Mucosa of descending colon (tissue), 3 donors: ENCODE measurements around the gene PKN1. TPM values are rescaled to one million over a fixed set of nuclear protein-coding genes. Genes with fewer than 3 reads are reported as not detected.
A peak's percentile ranks its signal among the peaks of the same experiment; 100 is the strongest.

Experiments
- ATAC-seq: fragments of 200-7000 bp; cut with Tn5 transposase; one replicate; pipeline ENCODE4 v1.9.1; 2020; ENCODE audit warnings: mild to moderate bottlenecking, moderate library complexity
- DNase-seq, 3 donors: peaks; one replicate each; pipeline ENCODE4 v3.0.0-alpha.2; 2020
- H3K36me3 ChIP-seq: fragments of 200-600 bp; one replicate; pipeline ENCODE4 v1.8.0; 2021; ENCODE audit warnings: low read depth, mild to moderate bottlenecking
- H3K4me1 ChIP-seq: fragments of 200-600 bp; one replicate; pipeline ENCODE4 v1.8.0; 2021; ENCODE audit warnings: low read depth, mild to moderate bottlenecking
- H3K4me3 ChIP-seq: fragments of 200-600 bp; one replicate; pipeline ENCODE4 v1.8.0; 2021; ENCODE audit warnings: mild to moderate bottlenecking
- H3K9me3 ChIP-seq: fragments of 200-600 bp; one replicate; pipeline ENCODE4 v1.8.0; 2021; ENCODE audit warnings: mild to moderate bottlenecking
- intact Hi-C, 2 donors: fragments of 100-400 bp; cut with DNase I in 1 of 2; cut with micrococcal nuclease in 1 of 2; formaldehyde crosslinking; loops; one replicate each; pipeline versions ENCODE4 v1.11.0 to v1.11.1; 2022; cut with DNase I, micrococcal nuclease
- total RNA-seq, 3 donors: library from RNA; stranded (reverse); fragmentation: NEBNext Ultra II Directional in 2 of 3; extraction: Animal tissue kit (Norgen Biotek cat#: 25700) in 2 of 3; gene quantifications; one replicate each; pipeline versions ENCODE4 v1.2.1 to v1.2.4, GENCODE V29; 2021 to 2023
- TF ChIP-seq, protein P1 (sequence below): fragments of 200-600 bp; IDR thresholded peaks from one replicate; pipeline ENCODE4 v1.8.0; 2022; ENCODE audit warnings: antibody characterized with exemption, mild to moderate bottlenecking
- donor health status: DM: no; HTN: no; CAD: no; lungs with moderate emphysema.
- donor health status: DM: no; HTN: no; CAD: no.
- donor health status: DM: no; HTN: yes; CAD: no.

Gene PKN1
- total RNA-seq, 3 donors from 2014 or later, result 30.1 to 117 (median 42.0) TPM

DNA sequence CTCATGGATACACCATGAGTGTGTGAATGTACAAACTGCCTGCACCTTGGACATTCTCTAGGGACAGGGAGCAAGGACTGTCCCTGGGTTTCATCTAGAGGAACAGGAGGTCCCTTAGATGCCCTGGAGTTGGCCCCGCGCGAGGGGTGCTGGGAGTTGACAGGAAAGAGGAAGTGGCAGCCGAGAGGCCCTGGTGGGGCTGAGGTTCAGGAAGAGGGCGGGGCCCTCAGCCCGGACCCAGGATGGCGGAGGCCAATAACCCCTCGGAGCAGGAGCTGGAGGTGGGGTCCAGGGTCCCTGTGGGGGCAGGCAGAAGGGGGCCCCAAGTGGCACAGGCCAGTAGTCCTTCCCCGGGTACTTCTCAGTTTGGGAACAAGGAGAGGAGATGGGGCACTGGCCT, 6.9 kb downstream of the PKN1 start:
- peaks cover 13% of the 10 kb centered on the region for H3K4me1 ChIP-seq
- H3K36me3 ChIP-seq, result peaks cover under 1% of the 10 kb centered on the region
- TF ChIP-seq, protein P1, sequence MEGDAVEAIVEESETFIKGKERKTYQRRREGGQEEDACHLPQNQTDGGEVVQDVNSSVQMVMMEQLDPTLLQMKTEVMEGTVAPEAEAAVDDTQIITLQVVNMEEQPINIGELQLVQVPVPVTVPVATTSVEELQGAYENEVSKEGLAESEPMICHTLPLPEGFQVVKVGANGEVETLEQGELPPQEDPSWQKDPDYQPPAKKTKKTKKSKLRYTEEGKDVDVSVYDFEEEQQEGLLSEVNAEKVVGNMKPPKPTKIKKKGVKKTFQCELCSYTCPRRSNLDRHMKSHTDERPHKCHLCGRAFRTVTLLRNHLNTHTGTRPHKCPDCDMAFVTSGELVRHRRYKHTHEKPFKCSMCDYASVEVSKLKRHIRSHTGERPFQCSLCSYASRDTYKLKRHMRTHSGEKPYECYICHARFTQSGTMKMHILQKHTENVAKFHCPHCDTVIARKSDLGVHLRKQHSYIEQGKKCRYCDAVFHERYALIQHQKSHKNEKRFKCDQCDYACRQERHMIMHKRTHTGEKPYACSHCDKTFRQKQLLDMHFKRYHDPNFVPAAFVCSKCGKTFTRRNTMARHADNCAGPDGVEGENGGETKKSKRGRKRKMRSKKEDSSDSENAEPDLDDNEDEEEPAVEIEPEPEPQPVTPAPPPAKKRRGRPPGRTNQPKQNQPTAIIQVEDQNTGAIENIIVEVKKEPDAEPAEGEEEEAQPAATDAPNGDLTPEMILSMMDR, result no peak
- ATAC-seq, result peak; percentile 91
- peak; percentile 73 to 93 (median 80) for DNase-seq
- no peaks in the 10 kb centered on the region for H3K9me3 ChIP-seq
- intact Hi-C loops, result no loop called here
- no peak overlapping the region for H3K4me3 ChIP-seq

DNA sequence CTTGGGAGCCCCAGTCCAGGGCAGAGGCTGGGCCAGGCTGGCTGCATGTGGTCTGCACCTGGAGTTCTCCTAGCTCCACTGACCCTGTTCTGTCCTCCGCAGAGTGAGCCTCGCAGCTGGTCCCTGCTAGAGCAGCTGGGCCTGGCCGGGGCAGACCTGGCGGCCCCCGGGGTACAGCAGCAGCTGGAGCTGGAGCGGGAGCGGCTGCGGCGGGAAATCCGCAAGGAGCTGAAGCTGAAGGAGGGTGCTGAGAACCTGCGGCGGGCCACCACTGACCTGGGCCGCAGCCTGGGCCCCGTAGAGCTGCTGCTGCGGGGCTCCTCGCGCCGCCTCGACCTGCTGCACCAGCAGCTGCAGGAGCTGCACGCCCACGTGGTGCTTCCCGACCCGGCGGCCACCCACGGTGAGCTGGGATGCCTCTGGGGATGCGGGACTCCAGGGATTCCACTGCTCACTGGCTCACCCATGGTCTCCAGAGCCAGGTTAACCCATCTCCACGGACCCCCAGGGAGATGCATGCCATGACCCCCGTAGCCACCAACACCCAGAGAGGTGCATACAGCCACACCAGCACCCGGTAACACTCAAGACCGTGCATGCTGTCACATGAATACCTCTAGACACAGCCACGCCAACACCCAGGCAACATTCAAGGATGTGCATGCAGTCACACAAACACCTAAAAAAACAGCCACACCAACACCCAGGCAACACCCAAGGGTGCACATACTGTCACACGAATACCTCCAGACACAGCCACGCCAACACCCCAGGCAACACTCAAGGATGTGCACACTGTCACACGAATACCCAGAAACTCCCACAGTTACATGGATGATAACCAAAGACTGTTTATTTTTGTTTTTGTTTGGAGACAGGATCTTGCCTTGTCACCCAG, 8.2 kb downstream of the PKN1 start:
- TF ChIP-seq, protein P1, result no peak
- intact Hi-C loops, result no loop called here
- peaks cover 11% of the 10 kb centered on the region for H3K4me1 ChIP-seq
- no peaks in the 10 kb centered on the region for H3K9me3 ChIP-seq
- ATAC-seq (no peak), DNase-seq (no peak)
- H3K4me3 ChIP-seq, result no peak overlapping the region
- H3K36me3 ChIP-seq, result peaks cover 3% of the 10 kb centered on the region

DNA sequence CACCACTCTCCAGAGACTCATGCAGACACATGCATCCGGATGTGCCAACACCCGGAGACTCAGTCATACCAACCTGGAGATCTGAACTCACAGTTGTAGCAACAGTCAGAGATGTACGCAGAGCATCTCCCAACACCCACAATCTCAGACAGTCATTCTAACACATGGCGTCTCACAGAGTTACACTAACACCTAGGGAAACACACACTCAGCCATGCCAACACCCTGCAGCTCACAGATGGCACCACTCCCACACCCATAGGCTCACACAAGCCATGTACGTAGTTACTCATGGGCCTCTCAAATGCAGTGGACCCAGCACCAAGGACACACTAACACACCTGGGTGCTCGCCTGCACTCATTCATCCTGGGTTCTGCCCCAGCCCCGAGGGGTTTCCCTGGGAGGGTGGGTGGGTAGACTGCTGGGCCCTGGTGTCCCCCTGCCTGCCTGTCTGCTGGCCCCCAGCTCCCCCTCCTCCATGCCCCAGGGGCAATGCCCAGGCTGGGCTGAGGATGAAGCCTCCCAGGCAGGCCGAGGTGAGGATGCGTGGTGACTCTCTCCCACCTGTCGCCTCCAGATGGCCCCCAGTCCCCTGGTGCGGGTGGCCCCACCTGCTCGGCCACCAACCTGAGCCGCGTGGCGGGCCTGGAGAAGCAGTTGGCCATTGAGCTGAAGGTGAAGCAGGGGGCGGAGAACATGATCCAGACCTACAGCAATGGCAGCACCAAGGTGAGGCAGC, 10.0 kb downstream of the PKN1 start:
- Histone ChIP-seq H3K36me3 (peaks cover 3% of the 10 kb centered on the region), H3K4me1 (peaks cover 11% of the 10 kb centered on the region), H3K9me3 (no peaks in the 10 kb centered on the region), H3K4me3 (no peak overlapping the region)
- TF ChIP-seq, protein P1, result no peak
- no peak for DNase-seq
- intact Hi-C loops, result no loop called here
- no peak for ATAC-seq

DNA sequence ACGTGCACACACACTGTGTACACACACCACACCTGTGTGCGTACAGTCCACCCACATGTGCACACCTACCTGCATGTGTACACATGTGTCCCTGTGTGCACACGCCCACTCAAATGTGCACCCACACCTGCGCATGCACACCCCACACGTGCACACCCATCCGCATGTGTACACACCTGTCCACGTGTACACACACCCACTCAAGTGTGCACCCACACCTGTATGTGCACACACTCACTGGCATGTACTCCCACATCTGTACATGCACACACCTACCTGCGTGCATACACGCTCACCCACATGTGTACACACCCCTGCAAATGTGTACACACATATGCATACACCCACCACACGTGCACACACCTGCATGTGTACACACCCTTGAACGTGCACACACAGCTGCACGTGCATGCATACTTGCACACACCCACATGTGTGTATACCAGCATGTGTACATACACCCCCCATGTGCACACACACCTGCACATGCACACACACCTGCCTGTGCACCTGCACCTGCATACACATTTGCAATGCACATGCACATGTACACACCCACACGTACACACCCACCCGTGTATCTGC, 10.6 kb downstream of the PKN1 start:
- DNase-seq (no peak), ATAC-seq (no peak)
- Histone ChIP-seq H3K4me1 (peaks cover 11% of the 10 kb centered on the region), H3K36me3 (peaks cover 3% of the 10 kb centered on the region), H3K4me3 (no peak overlapping the region), H3K9me3 (no peaks in the 10 kb centered on the region)
- TF ChIP-seq, protein P1, result no peak
- intact Hi-C loops, result no loop called here

DNA sequence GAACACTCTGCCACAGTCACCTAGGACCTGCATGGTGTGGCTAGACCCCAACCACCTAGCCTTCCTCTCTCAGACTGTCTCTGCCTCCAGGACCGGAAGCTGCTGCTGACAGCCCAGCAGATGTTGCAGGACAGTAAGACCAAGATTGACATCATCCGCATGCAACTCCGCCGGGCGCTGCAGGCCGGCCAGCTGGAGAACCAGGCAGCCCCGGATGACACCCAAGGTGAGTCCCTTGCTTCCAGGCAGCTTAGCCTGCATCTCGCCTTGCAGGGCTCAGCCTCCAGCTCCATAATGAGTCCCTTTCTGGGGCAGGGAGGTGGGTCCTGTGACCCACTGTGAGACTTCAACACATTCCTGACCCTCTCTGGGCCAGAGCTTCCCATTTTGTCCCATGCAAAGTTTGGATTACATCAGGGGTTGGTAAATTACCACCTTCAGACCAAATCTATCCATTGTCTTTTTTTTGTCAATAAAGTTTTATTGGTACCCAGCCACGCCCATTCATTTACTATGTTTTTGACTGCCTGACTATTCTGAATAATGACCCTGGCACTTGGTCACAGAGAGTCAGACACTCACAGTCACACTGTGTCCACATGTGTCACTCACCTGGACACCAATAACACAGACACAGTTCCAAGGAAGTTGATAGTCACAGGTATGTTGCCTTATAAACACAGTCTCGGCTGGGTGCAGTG, 13.4 kb downstream of the PKN1 start:
- no peaks in the 10 kb centered on the region for H3K4me1 ChIP-seq
- no peak for DNase-seq
- TF ChIP-seq, protein P1, result no peak
- H3K4me3 ChIP-seq, result no peak overlapping the region
- ATAC-seq, result peak; percentile 36
- no peaks in the 10 kb centered on the region for H3K9me3 ChIP-seq
- intact Hi-C loops, result no loop called here
- H3K36me3 ChIP-seq, result peaks cover 3% of the 10 kb centered on the region
